K562 (cell line): ENCODE measurements around the gene HIVEP3. TPM values are rescaled to one million over a fixed set of nuclear protein-coding genes. Genes with fewer than 3 reads are reported as not detected.

Source experiments
- ATAC-seq: fragments of 200-7000 bp; cut with Tn5 transposase; 3 replicates; pipeline ENCODE4 v1.9.1; 2020; ENCODE audit warnings: moderate library complexity
- BruUV-seq: library from RNA; stranded (reverse); fragments of 400-500 nt; replicated peaks from 2 replicates; lab custom pipeline; 2021; lab: Mats Ljungman, UMichigan
- CTCF ChIA-PET: fragments of 300-600 bp; formaldehyde crosslinking; extraction: SDS; loops from one replicate; lab custom pipeline; 2021; ENCODE audit warnings: low intra/inter-chr PET ratio; lab: Yijun Ruan, JAX
- POLR2A ChIA-PET: fragments of 300-600, 350-650 bp; sonication (Branson Sonifier 250); formaldehyde crosslinking; extraction: SDS; loops from one replicate; lab custom pipeline; 2021; ENCODE audit warnings: antibody characterized with exemption, inconsistent platforms; lab: Yijun Ruan, JAX
- DNase-seq, 4 experiments: peaks; one replicate each; pipeline versions ENCODE4 v3.0.0 to v3.0.0-alpha.2; 2011 to 2018; ENCODE audit warnings: low spot score in 3 of 4, mixed read lengths in 3 of 4; ENCODE audit errors: extremely low read depth in 1 of 4
- FAIRE-seq: peaks from 2 replicates; lab custom pipeline; 2011; peaks lifted over from hg19 to GRCh38; lab: Jason Lieb, UNC
- H2AFZ ChIP-seq: 2 replicates; pipeline ENCODE4 v1.6.0; 2011; ENCODE audit warnings: low read depth, low read length, control low read depth, inconsistent platforms
- H3K27ac ChIP-seq: fragments of 200-600 bp; 3 replicates; pipeline ENCODE4 v1.8.0; 2011; ENCODE audit warnings: low read depth, mild to moderate bottlenecking, control low read depth, inconsistent platforms, low read length, moderate library complexity, mixed read lengths; ENCODE audit errors: extremely low read depth
- H3K27me3 ChIP-seq, 2 experiments: fragments of 300-600 bp in 1 of 2; 2 replicates in 1 of 2; 3 replicates in 1 of 2; pipeline versions ENCODE4 v1.6.0 to v1.8.0; 2011; ENCODE audit warnings: inconsistent platforms in 2 of 2, low read length in 2 of 2, mild to moderate bottlenecking in 1 of 2, mixed read lengths in 1 of 2, moderate library complexity in 1 of 2; ENCODE audit not compliant: control insufficient read depth in 2 of 2, insufficient read depth in 2 of 2
- H3K36me3 ChIP-seq: fragments of 300-600 bp; 3 replicates; pipeline ENCODE4 v1.8.0; 2011; ENCODE audit warnings: mild to moderate bottlenecking, low read length, inconsistent platforms; ENCODE audit not compliant: control insufficient read depth, insufficient read depth
- H3K4me1 ChIP-seq, 2 experiments: fragments of 200-600 bp in 1 of 2; replicated peaks in 1 of 2; 2 replicates in 1 of 2; 3 replicates in 1 of 2; pipeline versions ENCODE4 v1.5.1 to v1.8.0; 2011; ENCODE audit warnings: inconsistent platforms in 2 of 2, low read length in 2 of 2, mild to moderate bottlenecking in 1 of 2, mixed read lengths in 1 of 2, moderate library complexity in 1 of 2; ENCODE audit not compliant: control insufficient read depth in 2 of 2, insufficient read depth in 2 of 2
- H3K4me2 ChIP-seq: 2 replicates; pipeline ENCODE4 v1.6.1; 2011; ENCODE audit warnings: low read length, control low read depth, inconsistent platforms, mixed read lengths; ENCODE audit not compliant: insufficient read depth
- H3K4me3 ChIP-seq: fragments of 200-600 bp; sonication (generic), shearing (Covaris generic); 2 replicates; pipeline ENCODE4 v1.5.1; 2016; ENCODE audit warnings: control low read depth, inconsistent platforms
- H3K79me2 ChIP-seq: fragments of 200-600 bp; 3 replicates; pipeline ENCODE4 v1.8.0; 2011; ENCODE audit warnings: low read length, inconsistent platforms; ENCODE audit not compliant: control insufficient read depth, insufficient read depth
- H3K9ac ChIP-seq, 2 experiments: 2 replicates each; pipeline versions ENCODE4 v1.6.0 to v1.6.1; 2011; ENCODE audit warnings: low read depth in 2 of 2, low read length in 2 of 2, control low read depth in 1 of 2, inconsistent platforms in 1 of 2, mild to moderate bottlenecking in 1 of 2, mixed read lengths in 1 of 2; ENCODE audit not compliant: insufficient read depth in 1 of 2
- H3K9me1 ChIP-seq: one replicate; pipeline ENCODE4 v1.6.0; 2011; ENCODE audit warnings: inconsistent platforms, mild to moderate bottlenecking, low read length, moderate library complexity; ENCODE audit not compliant: control insufficient read depth, insufficient read depth
- H3K9me3 ChIP-seq: replicated peaks from 2 replicates; pipeline ENCODE4 v1.5.1; 2011; ENCODE audit warnings: low read depth, low read length, inconsistent platforms; ENCODE audit not compliant: control insufficient read depth, insufficient read depth
- H4K20me1 ChIP-seq: replicated peaks from 2 replicates; pipeline ENCODE4 v1.6.1; 2011; ENCODE audit warnings: low read length, inconsistent platforms, mixed read lengths; ENCODE audit not compliant: control insufficient read depth, insufficient read depth
- CBFA2T3 ChIP-seq: fragments of 450-650 bp; IDR thresholded peaks from 2 replicates; pipeline ENCODE4 v1.6.1; 2017
- MTA2 ChIP-seq: fragments of 450-650 bp; IDR thresholded peaks from 2 replicates; pipeline ENCODE4 v1.6.1; 2016; ENCODE audit warnings: low read depth
- POLR3G ChIP-seq: IDR thresholded peaks from 2 replicates; pipeline ENCODE4 v1.6.1; 2011; ENCODE audit not compliant: insufficient read length, insufficient replicate concordance; ENCODE audit errors: extremely low read depth
- STAT5A ChIP-seq: IDR thresholded peaks from 2 replicates; pipeline ENCODE4 v1.6.1; 2012; ENCODE audit warnings: low read length, inconsistent platforms, borderline replicate concordance
- TAF15 ChIP-seq: fragments of 200-400 bp; formaldehyde crosslinking; IDR thresholded peaks from 2 replicates; pipeline ENCODE4 v1.6.1; 2017; ENCODE audit warnings: mild to moderate bottlenecking, low read depth, low read length, moderate library complexity
- U2AF1 ChIP-seq: fragments of 200-400 bp; formaldehyde crosslinking; optimal IDR thresholded peaks from 2 replicates; pipeline ENCODE3; 2017; ENCODE audit warnings: mild to moderate bottlenecking, low read depth, low read length, moderate library complexity
- ZC3H11A ChIP-seq: IDR thresholded peaks from 2 replicates; pipeline ENCODE4 v1.6.1; 2012; ENCODE audit warnings: low read depth, low read length, improper control_type of control experiment
- ZNF12 ChIP-seq: sonication (generic); formaldehyde crosslinking; IDR thresholded peaks from 2 replicates; pipeline ENCODE4 v1.4.0; 2020; ENCODE audit warnings: mild to moderate bottlenecking, missing genetic modification reagents
- ZNF695 ChIP-seq: fragments of 450-650 bp; formaldehyde crosslinking; IDR thresholded peaks from 2 replicates; pipeline ENCODE4 v1.4.0; 2020; ENCODE audit warnings: mild to moderate bottlenecking, moderate library complexity
- ZNF764 ChIP-seq: fragments of 250-450 bp; sonication (Bioruptor Pico); IDR thresholded peaks from 2 replicates; pipeline ENCODE4 v1.4.0; 2020; ENCODE audit warnings: low read depth, mild to moderate bottlenecking, moderate library complexity
- ZNF79 ChIP-seq: fragments of 250-450 bp; sonication (Bioruptor Pico); IDR thresholded peaks from 2 replicates; pipeline ENCODE4 v1.4.0; 2020; ENCODE audit warnings: low read depth, mild to moderate bottlenecking, moderate library complexity
- WGBS: fragments of 100-300 bp; shearing (Covaris generic); methylation state at CpG from one replicate; pipeline ENCODE4 v1.1.6; 2016; ENCODE audit warnings: low coverage, mixed read lengths; ENCODE audit not compliant: insufficient coverage; ENCODE audit errors: missing lambda C conversion rate; 5-methylcytosine and 5-hydroxymethylcytosine counted together
- in situ Hi-C: fragments of 300-500 bp; cut with MboI; formaldehyde crosslinking; loops from 4 replicates; pipeline ENCODE4 v1.15.0; 2018; ENCODE audit warnings: inconsistent platforms, mixed read lengths
- intact Hi-C: fragments of 100-400 bp; cut with micrococcal nuclease; formaldehyde crosslinking; loops from 2 replicates; pipeline ENCODE4 v1.14.2; 2022
- polyA plus RNA-seq, 8 experiments: library from polyadenylated mRNA; depleted of rRNA in 4 of 8; stranded (reverse) in 5 of 8; unstranded in 3 of 8; fragments of >200 nt; fragmentation: Nextera tagmentation in 2 of 8; fragmentation: Illumina TruSeq in 1 of 8; extraction: Ambion mirVana in 2 of 8; extraction: Trizol in 1 of 8; gene quantifications; 2 replicates each; pipeline versions ENCODE4 v1.2.1 to v1.2.3, GENCODE V29; 2011 to 2014; ENCODE audit warnings: inconsistent platforms in 1 of 8, missing spikeins in 1 of 8
- total RNA-seq, 7 experiments: library from RNA; depleted of rRNA in 6 of 7; stranded (reverse); fragments of >200 nt in 6 of 7; fragmentation: Illumina TruSeq in 2 of 7; extraction: Trizol in 2 of 7; gene quantifications; 2 replicates each; pipeline versions ENCODE4 v1.2.1 to v1.2.3, GENCODE V29; 2011 to 2021; ENCODE audit warnings: low replicate concordance in 1 of 7
- TF ChIP-seq, protein P1 (sequence below): fragments of 250-450 bp; sonication (Bioruptor Pico); IDR thresholded peaks from 2 replicates; pipeline ENCODE4 v1.4.0; 2020
- TF ChIP-seq, protein P2 (sequence below): sonication (generic); formaldehyde crosslinking; IDR thresholded peaks from 2 replicates; pipeline ENCODE4 v1.4.0; 2020; ENCODE audit warnings: mild to moderate bottlenecking, missing genetic modification reagents
- TF ChIP-seq, protein P3 (sequence below), 2 experiments: IDR thresholded peaks in 1 of 2; conservative IDR thresholded peaks in 1 of 2; 2 replicates each; pipeline ENCODE4 v1.6.1; 2016; ENCODE audit warnings: low read depth in 2 of 2, mild to moderate bottlenecking in 1 of 2, missing compliant biosample characterization in 1 of 2, missing genetic modification characterization in 1 of 2, moderate library complexity in 1 of 2
- TF ChIP-seq, protein P4 (sequence below), 2 experiments: IDR thresholded peaks; 2 replicates each; pipeline ENCODE4 v1.6.1; 2012; ENCODE audit warnings: improper control_type of control experiment in 2 of 2, low read depth in 2 of 2, low read length in 2 of 2, borderline replicate concordance in 1 of 2

Gene HIVEP3
- total and polyA plus RNA-seq, 9 of the 15 experiments (the other 6 are each of a cell fraction or from before 2014, with no cell fraction given) = 0.09 to 0.58 (median 0.34) TPM; not detected in 1

DNA sequence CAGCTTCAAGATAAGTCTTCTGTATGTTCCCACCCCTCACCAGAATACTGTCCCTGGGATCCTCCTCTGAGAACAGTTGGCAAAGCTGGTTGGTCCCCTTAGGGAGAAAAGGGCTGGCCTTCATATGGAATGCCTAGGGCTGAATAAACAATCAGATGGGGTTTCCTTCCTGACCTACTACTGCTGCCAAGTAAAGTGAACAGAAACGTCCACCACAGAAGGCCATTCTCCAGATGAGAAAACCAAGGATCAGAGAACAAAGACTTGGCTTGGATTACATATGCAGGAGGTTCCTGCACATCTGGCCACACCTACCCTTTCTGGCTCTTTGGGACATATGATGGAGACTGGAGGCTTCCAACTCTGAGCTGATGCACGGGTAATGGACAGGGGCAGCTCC, 194.5 kb downstream of the HIVEP3 start:
- Histone ChIP-seq H3K36me3 (no peaks in the 10 kb centered on the region), H3K9me3 (no peaks in the 10 kb centered on the region), H3K4me3 (no peak overlapping the region), H3K27me3 (peaks cover 0 to 42% of the 10 kb centered on the region in 2 experiments; a peak in 2 of 5 replicates), H3K9me1 (no peaks in the 10 kb centered on the region), H3K79me2 (no peaks in the 10 kb centered on the region), H3K9ac (no peak overlapping the region), H3K27ac (no peak overlapping the region), H4K20me1 (no peaks in the 10 kb centered on the region), H2AFZ (no peak overlapping the region), H3K4me1 (peaks cover 0 to 5% of the 10 kb centered on the region in 2 experiments; a peak in 1 of 5 replicates), H3K4me2 (no peak overlapping the region)
- intact Hi-C loops = no loop called here
- FAIRE-seq (no peak), ATAC-seq (no peak), DNase-seq (no peak)
- CTCF ChIA-PET = no interaction called here
- no TSS peak for BruUV-seq
- in situ Hi-C loops = no loop called here
- 0% methylated on average over 2 of the region's 2 CpGs for WGBS
- POLR2A ChIA-PET = interaction anchor here (0.6 to 1.0 kb wide), 2 partner anchors 18 to 20 kb away, joined by 3 read pairs; no protein-coding TSS in a partner anchor
- TF ChIP-seq TAF15 (no peak), ZNF764 (CRISPR knock-in tag) (no peak), ZNF12 (CRISPR knock-in tag) (no peak), MTA2 (no peak), U2AF1 (no peak), STAT5A (no peak), CBFA2T3 (no peak), POLR3G (no peak), ZNF79 (CRISPR knock-in tag) (no peak), ZNF695 (CRISPR knock-in tag) (no peak), ZC3H11A (no peak)
- TF ChIP-seq, protein P1, sequence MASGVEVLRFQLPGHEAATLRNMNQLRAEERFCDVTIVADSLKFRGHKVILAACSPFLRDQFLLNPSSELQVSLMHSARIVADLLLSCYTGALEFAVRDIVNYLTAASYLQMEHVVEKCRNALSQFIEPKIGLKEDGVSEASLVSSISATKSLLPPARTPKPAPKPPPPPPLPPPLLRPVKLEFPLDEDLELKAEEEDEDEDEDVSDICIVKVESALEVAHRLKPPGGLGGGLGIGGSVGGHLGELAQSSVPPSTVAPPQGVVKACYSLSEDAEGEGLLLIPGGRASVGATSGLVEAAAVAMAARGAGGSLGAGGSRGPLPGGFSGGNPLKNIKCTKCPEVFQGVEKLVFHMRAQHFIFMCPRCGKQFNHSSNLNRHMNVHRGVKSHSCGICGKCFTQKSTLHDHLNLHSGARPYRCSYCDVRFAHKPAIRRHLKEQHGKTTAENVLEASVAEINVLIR (CRISPR knock-in tag) = no peak
- TF ChIP-seq, protein P2, sequence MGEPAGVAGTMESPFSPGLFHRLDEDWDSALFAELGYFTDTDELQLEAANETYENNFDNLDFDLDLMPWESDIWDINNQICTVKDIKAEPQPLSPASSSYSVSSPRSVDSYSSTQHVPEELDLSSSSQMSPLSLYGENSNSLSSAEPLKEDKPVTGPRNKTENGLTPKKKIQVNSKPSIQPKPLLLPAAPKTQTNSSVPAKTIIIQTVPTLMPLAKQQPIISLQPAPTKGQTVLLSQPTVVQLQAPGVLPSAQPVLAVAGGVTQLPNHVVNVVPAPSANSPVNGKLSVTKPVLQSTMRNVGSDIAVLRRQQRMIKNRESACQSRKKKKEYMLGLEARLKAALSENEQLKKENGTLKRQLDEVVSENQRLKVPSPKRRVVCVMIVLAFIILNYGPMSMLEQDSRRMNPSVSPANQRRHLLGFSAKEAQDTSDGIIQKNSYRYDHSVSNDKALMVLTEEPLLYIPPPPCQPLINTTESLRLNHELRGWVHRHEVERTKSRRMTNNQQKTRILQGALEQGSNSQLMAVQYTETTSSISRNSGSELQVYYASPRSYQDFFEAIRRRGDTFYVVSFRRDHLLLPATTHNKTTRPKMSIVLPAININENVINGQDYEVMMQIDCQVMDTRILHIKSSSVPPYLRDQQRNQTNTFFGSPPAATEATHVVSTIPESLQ (CRISPR knock-in tag) = no peak
- TF ChIP-seq, protein P3, sequence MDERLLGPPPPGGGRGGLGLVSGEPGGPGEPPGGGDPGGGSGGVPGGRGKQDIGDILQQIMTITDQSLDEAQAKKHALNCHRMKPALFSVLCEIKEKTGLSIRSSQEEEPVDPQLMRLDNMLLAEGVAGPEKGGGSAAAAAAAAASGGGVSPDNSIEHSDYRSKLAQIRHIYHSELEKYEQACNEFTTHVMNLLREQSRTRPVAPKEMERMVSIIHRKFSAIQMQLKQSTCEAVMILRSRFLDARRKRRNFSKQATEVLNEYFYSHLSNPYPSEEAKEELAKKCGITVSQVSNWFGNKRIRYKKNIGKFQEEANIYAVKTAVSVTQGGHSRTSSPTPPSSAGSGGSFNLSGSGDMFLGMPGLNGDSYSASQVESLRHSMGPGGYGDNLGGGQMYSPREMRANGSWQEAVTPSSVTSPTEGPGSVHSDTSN (CRISPR knock-in tag; IDR thresholded peaks at IDR 0.05; ENCODE audit: low read depth) = no peak
- TF ChIP-seq, protein P3 (tag; conservative IDR thresholded peaks at IDR 0.05; ENCODE audit: low read depth) = no peak
- TF ChIP-seq, protein P4, sequence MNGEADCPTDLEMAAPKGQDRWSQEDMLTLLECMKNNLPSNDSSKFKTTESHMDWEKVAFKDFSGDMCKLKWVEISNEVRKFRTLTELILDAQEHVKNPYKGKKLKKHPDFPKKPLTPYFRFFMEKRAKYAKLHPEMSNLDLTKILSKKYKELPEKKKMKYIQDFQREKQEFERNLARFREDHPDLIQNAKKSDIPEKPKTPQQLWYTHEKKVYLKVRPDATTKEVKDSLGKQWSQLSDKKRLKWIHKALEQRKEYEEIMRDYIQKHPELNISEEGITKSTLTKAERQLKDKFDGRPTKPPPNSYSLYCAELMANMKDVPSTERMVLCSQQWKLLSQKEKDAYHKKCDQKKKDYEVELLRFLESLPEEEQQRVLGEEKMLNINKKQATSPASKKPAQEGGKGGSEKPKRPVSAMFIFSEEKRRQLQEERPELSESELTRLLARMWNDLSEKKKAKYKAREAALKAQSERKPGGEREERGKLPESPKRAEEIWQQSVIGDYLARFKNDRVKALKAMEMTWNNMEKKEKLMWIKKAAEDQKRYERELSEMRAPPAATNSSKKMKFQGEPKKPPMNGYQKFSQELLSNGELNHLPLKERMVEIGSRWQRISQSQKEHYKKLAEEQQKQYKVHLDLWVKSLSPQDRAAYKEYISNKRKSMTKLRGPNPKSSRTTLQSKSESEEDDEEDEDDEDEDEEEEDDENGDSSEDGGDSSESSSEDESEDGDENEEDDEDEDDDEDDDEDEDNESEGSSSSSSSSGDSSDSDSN (IDR thresholded peaks at IDR 0.05; ENCODE audit: borderline replicate concordance in 1 of 2, low read depth in 2 of 2, low read length in 2 of 2) = no peak
